Gastrocnemius medialis (tissue), 4 donors: ENCODE measurements around the gene RP2. TPM values are rescaled to one million over a fixed set of nuclear protein-coding genes. Genes with fewer than 3 reads are reported as not detected.
A peak's percentile ranks its signal among the peaks of the same experiment; 100 is the strongest.

Experiments used
- ATAC-seq, 2 donors: fragments of 150-250 bp; one replicate each; pipeline ENCODE4 v1.9.1; 2016
- DNase-seq, 2 donors: peaks; one replicate each; pipeline ENCODE4 v3.0.0-alpha.2; 2019
- H3K27ac ChIP-seq, 4 donors: fragments of 200-600 bp; sonication (generic); 1 replicate in 1 of 4; 2 replicates in 3 of 4; pipeline ENCODE4 v1.5.1; 2016 to 2018; ENCODE audit warnings: mild to moderate bottlenecking in 2 of 4, moderate library complexity in 1 of 4
- H3K27me3 ChIP-seq, 3 donors: fragments of 200-600 bp; sonication (generic) in 2 of 3; 1 replicate in 1 of 3; 2 replicates in 2 of 3; pipeline versions ENCODE4 v1.5.1 to v1.6.0; 2016 to 2019; ENCODE audit warnings: mild to moderate bottlenecking in 1 of 3, moderate library complexity in 1 of 3
- H3K36me3 ChIP-seq, 2 donors: fragments of 200-600 bp; sonication (generic) in 1 of 2; one replicate each; pipeline ENCODE4 v1.5.1; 2017 to 2018
- H3K4me1 ChIP-seq, 2 donors: fragments of 200-600 bp; sonication (generic) in 1 of 2; one replicate each; pipeline ENCODE4 v1.5.1; 2016 to 2017; ENCODE audit warnings: mild to moderate bottlenecking in 2 of 2
- H3K4me3 ChIP-seq, 4 donors: fragments of 200-600 bp; sonication (generic) in 3 of 4; 1 replicate in 1 of 4; 2 replicates in 3 of 4; pipeline ENCODE4 v1.5.1; 2016 to 2019; ENCODE audit warnings: mild to moderate bottlenecking in 2 of 4
- H3K9me3 ChIP-seq, 3 donors: fragments of 200-600 bp; sonication (generic) in 2 of 3; 1 replicate in 1 of 3; 2 replicates in 2 of 3; pipeline ENCODE4 v1.5.1; 2016 to 2019
- POLR2A ChIP-seq, 2 donors: fragments of 450-650 bp; IDR thresholded peaks; one replicate each; pipeline ENCODE4 v1.6.1; 2017; ENCODE audit warnings: antibody characterized with exemption in 2 of 2, mild to moderate bottlenecking in 2 of 2, moderate library complexity in 2 of 2
- in situ Hi-C, 4 donors: fragments of 200-750 bp; cut with MboI; loops; one replicate each; pipeline versions ENCODE4 v1.15.0 to v1.8.0; 2017; ENCODE audit warnings: low sequenced_read_pairs in 4 of 4
- intact Hi-C: fragments of 100-400 bp; cut with DNase I; formaldehyde crosslinking; loops from one replicate; pipeline ENCODE4 v1.15.1; 2023; ENCODE audit warnings: low total_unique reads
- total RNA-seq, 4 donors: library from RNA; depleted of rRNA; stranded (reverse); fragments of >200 nt; gene quantifications; one replicate each; pipeline versions ENCODE4 v1.1.0 to v1.2.3, GENCODE V29; 2016
- TF ChIP-seq, protein P1 (sequence below), 5 experiments: fragments of 450-650 bp in 3 of 5; fragments of 200-600 bp in 2 of 5; sonication (generic) in 2 of 5; IDR thresholded peaks in 4 of 5; conservative IDR thresholded peaks in 1 of 5; 1 replicate in 4 of 5; 2 replicates in 1 of 5; pipeline ENCODE4 v1.5.1; 2016 to 2019; ENCODE audit warnings: antibody characterized with exemption in 5 of 5, mild to moderate bottlenecking in 3 of 5, moderate library complexity in 3 of 5

RP2 gene
- total RNA-seq, 4 donors from 2014 or later: 1.1 to 3.1 (median 2.7) TPM

DNA sequence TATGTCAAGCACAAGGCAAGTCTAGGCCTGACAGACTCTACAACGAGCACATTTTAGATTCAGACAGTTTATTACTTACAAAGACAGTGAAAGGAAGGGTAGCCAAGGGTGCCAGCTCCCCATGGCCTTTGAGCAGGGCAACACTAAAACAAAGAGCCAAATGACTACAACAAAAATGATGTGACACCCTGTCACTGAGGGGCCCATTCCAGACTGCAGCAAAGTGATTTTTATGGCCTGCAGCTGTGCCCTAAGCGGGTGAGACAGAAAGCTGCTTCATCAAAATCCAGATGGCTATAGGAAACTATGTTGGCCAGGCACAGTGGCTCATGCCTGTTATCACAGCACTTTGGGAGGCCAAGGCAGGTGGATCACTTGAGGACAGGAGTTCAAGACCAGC, 13.4 kb upstream of the RP2 start:
- ATAC-seq: no peak
- H3K4me1 ChIP-seq: no peaks in the 10 kb centered on the region
- H3K4me3 ChIP-seq: no peak overlapping the region
- no peaks in the 10 kb centered on the region for H3K9me3 ChIP-seq
- DNase-seq: no peak
- no peaks in the 10 kb centered on the region for H3K36me3 ChIP-seq
- TF ChIP-seq POLR2A (IDR thresholded peaks at IDR 0.05): no peak
- TF ChIP-seq, protein P1, sequence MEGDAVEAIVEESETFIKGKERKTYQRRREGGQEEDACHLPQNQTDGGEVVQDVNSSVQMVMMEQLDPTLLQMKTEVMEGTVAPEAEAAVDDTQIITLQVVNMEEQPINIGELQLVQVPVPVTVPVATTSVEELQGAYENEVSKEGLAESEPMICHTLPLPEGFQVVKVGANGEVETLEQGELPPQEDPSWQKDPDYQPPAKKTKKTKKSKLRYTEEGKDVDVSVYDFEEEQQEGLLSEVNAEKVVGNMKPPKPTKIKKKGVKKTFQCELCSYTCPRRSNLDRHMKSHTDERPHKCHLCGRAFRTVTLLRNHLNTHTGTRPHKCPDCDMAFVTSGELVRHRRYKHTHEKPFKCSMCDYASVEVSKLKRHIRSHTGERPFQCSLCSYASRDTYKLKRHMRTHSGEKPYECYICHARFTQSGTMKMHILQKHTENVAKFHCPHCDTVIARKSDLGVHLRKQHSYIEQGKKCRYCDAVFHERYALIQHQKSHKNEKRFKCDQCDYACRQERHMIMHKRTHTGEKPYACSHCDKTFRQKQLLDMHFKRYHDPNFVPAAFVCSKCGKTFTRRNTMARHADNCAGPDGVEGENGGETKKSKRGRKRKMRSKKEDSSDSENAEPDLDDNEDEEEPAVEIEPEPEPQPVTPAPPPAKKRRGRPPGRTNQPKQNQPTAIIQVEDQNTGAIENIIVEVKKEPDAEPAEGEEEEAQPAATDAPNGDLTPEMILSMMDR (IDR thresholded peaks at IDR 0.05 in 4 of 5, conservative IDR thresholded peaks at IDR 0.05 in 1 of 5): no peak
- H3K27ac ChIP-seq: no peak overlapping the region
- intact Hi-C loops: no loop called here
- no peaks in the 10 kb centered on the region for H3K27me3 ChIP-seq
- in situ Hi-C loops: no loop called here

DNA sequence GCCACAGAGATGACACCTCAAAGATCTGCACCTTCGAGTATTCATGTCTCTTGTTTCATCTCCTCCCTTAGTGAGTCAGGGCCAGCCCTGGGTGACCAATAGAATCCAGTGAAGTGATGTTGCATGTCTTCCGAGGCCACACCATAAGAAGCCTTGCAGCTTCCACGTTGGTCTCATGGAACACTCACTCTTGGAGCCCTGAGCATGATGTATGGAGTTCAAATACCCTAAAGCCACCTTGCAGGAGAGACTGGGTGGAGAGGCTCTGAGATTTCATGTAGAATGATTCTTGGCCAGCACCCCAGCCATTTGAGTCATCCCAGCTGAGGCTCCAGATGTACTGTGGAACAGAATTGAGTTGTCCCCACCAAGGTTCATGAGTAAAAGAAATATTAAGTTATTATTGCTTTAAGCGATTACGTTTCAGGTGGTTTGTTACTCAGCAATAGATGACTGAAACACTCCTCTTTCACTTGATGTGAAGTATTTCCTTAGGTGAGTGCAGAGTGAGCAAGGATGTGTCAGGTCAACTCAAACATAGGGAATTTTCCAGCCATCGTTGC, 5.0 kb upstream of the RP2 start:
- ATAC-seq (no peak), DNase-seq (no peak)
- intact Hi-C loops (no loop called here), in situ Hi-C loops (no loop called here)
- no peak overlapping the region for H3K27ac ChIP-seq
- TF ChIP-seq, protein P1 (IDR thresholded peaks at IDR 0.05 in 4 of 5, conservative IDR thresholded peaks at IDR 0.05 in 1 of 5): no peak
- H3K27me3 ChIP-seq: no peaks in the 10 kb centered on the region
- no peaks in the 10 kb centered on the region for H3K9me3 ChIP-seq
- no peaks in the 10 kb centered on the region for H3K4me1 ChIP-seq
- H3K4me3 ChIP-seq: no peak overlapping the region
- H3K36me3 ChIP-seq: no peaks in the 10 kb centered on the region

DNA sequence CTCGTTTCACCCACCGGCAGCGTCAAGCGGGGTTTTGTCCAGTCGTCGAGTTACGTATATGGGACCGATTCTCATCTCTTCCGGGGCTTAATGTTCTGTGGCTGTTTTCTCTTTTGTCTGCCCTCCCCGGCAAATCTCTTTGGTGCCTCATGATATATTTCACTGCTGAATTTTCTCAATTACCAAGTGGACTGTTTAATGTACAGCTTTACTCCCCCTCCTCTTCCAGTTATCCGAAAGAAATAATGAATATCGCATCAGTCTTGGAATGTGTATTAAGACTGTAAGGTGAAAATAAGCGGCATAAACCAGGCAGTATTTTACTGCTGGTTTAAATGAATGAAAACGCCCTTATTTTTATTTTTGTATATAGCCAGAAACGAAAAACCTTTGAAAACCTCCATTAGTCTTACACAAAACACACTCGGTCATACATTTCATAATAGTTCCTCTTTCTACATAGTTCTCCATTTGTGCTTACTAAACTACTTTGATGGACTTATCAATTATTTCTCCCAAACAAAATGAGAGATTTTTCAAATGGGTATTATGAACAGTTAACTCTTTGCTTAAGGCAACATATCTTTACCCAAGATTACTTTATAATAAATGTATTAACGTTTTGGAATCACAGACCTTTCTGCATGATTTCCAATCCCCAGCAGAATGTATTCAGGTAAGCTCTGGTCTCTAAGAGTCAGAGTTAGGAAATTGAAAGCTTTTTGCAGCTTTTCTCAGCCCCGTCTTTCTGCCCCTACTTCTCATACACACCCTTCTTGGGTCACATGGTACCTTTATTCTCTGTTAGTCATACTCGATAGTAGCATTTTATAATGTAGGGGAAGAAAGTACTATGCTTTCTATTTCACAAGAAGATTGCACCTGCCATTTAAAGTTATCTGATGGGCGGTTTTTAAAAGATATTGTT, 979 bp downstream of the RP2 start:
- ATAC-seq (peak in 1 of 2 donors; percentile 12), DNase-seq (no peak)
- Histone ChIP-seq H3K27ac (peak overlapping the region; percentile 76 to 86 (median 82)), H3K9me3 (no peaks in the 10 kb centered on the region), H3K4me1 (peaks cover 6 to 7% of the 10 kb centered on the region in 2 donors), H3K27me3 (no peaks in the 10 kb centered on the region), H3K36me3 (no peaks in the 10 kb centered on the region), H3K4me3 (peak overlapping the region; percentile 72 to 86 (median 73))
- intact Hi-C loops (loop anchor here (1.0 kb wide), 1 partner anchor 79 kb away; the partner anchor contains the start of gene SLC9A7), in situ Hi-C loops (no loop called here)
- TF ChIP-seq POLR2A (IDR thresholded peaks at IDR 0.05): no peak
- TF ChIP-seq, protein P1 (IDR thresholded peaks at IDR 0.05 in 4 of 5, conservative IDR thresholded peaks at IDR 0.05 in 1 of 5): no peak

DNA sequence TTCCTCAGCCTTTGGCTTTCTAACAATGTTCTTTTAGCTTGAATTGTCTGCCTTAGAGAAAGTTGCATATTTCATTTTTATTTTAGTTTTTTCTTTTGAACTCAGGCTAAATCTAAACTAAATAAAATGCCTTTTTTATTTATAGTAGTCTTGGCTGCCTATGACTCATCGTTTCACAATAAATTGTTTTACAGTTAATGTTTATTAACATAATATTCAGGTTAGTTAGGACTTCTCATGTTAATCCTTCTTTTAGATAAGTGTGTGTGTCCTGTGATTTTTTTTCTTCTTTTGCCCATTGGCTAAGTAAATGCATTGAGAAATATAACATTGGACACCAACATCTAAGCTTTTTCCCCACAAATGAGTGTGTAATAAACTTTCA, 1.6 kb downstream of the RP2 start:
- DNase-seq (no peak), ATAC-seq (no peak)
- H3K27me3 ChIP-seq: no peaks in the 10 kb centered on the region
- H3K4me3 ChIP-seq: peak overlapping the region in 3 of 4 donors; percentile 72 to 86 (median 74)
- intact Hi-C loops (no loop called here), in situ Hi-C loops (no loop called here)
- H3K27ac ChIP-seq: no peak overlapping the region
- no peaks in the 10 kb centered on the region for H3K9me3 ChIP-seq
- TF ChIP-seq, protein P1 (IDR thresholded peaks at IDR 0.05 in 4 of 5, conservative IDR thresholded peaks at IDR 0.05 in 1 of 5): no peak
- no peak for TF ChIP-seq POLR2A (IDR thresholded peaks at IDR 0.05)
- H3K36me3 ChIP-seq: no peaks in the 10 kb centered on the region
- peaks cover 6 to 7% of the 10 kb centered on the region in 2 donors for H3K4me1 ChIP-seq
